Right renal cortex interstitium (tissue), 3 donors: ENCODE measurements around the gene SLC11A1. TPM values are rescaled to one million over a fixed set of nuclear protein-coding genes. Genes with fewer than 3 reads are reported as not detected.

Experiments used
- DNase-seq, 3 donors: peaks; one replicate each; pipeline ENCODE4 v3.0.0-alpha.2; 2013; ENCODE audit warnings: low read depth in 3 of 3, low spot score in 2 of 3
- polyA plus RNA-seq, 3 donors: library from polyadenylated mRNA; unstranded; fragments of 120-200 nt; gene quantifications; one replicate each; pipeline ENCODE4 v1.2.1, GENCODE V29; 2013; ENCODE audit not compliant: insufficient read length in 3 of 3

Gene SLC11A1
- polyA plus RNA-seq, 3 donors, result 0.56 to 0.98 (median 0.68) TPM

DNA sequence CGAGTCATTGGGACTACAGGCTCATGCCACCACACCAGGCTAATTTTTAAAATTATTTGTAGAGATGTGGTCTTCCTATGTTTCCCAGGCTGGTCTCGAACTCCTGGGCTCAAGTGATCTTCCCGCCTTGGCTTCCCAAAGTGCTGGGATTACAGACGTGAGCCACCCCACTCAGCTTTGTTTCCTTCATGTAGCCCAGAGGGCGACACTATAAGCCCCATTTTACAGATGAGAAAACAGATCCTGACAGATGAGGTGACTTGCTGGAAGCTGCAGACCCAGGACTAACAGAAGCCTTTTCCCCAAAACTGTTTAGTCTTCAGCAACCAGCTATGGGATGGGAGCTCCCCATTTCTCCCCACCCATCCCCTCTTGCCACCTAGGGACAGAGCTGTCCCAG, 10.4 kb downstream of the SLC11A1 start:
- no peak for DNase-seq

DNA sequence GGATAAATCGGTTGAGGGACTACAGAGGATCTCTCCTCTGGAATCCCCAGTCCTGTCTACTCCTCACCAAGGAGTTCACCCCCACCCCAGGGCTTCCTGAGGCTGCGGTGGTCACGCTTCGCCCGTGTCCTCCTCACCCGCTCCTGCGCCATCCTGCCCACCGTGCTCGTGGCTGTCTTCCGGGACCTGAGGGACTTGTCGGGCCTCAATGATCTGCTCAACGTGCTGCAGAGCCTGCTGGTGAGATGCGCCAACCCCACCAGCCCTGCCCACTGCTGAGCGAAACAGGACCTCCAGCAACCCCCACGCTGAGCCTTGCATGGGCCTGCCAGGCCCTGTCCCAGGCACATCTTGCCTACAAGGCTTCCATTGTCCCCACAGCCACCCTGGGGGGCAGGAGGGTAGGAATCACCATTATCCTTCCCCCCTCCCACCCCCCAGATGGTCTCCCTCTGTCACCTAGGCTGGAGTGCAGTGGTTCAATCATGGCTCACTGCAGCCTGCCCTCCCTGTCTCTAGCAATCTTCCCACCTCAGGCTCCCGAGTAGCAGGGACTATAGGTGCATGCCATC, 10.9 kb downstream of the SLC11A1 start:
- DNase-seq, result no peak

DNA sequence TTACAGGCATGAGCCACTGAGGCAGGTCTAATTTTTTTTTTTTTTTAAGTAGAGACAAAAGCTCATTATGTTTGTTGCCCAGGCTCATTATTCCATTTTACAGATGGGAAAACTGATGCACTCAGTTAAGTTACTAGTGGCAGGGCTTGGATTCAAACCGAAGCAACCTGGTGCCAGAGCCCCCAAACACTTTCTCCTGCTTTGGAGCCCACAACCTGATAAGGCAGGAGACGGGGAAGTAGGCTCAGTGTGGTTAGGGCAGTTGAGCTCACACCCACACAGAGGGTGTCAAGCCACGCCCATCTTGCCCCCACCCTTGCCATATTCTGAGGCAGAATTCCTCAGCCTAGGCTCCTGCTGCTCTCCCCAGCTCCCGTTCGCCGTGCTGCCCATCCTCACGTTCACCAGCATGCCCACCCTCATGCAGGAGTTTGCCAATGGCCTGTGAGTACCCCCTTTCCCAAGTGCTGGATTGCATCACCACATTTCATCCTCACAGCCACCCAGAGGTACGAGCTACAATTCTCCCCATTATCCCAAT, 11.7 kb downstream of the SLC11A1 start:
- no peak for DNase-seq

DNA sequence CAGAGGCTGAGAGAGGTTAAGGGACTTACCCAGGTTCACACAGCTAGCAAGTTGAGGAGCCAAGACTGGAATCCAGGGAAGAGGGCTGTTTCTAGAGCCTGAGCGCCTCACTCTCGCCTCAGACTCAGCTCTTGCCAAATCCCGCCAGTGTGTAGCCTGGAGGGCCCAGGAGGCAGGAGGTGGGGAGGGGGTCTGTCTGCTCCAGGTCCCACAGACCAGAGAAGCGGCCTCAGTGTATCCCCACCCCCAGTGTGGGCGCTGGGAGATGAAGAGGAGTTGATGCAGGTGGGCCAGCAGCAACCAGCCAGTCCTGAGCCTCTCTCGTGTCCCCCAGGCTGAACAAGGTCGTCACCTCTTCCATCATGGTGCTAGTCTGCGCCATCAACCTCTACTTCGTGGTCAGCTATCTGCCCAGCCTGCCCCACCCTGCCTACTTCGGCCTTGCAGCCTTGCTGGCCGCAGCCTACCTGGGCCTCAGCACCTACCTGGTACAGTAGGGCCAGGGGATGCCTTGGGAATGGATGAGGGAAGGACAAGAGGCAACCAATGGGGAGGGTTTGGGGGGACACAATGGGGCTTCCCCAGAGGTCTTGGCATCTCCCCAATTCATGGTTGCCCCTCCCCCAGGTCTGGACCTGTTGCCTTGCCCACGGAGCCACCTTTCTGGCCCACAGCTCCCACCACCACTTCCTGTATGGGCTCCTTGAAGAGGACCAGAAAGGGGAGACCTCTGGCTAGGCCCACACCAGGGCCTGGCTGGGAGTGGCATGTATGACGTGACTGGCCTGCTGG, 12.4 kb downstream of the SLC11A1 start:
- DNase-seq, result no peak

DNA sequence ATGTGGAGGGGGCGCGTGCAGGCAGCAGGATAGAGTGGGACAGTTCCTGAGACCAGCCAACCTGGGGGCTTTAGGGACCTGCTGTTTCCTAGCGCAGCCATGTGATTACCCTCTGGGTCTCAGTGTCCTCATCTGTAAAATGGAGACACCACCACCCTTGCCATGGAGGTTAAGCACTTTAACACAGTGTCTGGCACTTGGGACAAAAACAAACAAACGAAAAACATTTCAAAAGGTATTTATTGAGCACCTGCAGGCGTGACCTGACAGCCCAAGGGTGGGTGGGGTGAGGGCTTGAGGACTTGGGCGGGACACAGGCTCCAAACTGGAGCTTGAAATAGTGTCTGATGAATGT, 13.0 kb downstream of the SLC11A1 start:
- DNase-seq, result no peak

DNA sequence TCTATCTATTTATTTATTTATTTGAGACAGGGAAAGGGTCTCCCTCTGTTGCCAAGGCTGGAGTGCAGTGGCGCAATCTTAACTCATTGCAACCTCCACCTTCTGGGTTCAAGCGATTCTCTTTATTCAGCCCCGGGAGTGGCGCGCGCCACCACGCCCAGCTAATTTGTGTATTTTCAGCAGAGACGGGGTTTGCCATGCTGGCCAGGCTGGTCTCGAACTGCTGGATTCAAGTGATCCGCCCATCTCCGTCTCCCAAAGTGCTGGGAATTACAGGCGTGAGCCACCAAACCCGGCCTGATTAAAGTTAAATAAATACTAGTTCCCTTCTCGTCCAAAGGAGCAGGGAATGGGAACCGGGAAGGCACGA, 13.4 kb downstream of the SLC11A1 start:
- DNase-seq, result no peak

DNA sequence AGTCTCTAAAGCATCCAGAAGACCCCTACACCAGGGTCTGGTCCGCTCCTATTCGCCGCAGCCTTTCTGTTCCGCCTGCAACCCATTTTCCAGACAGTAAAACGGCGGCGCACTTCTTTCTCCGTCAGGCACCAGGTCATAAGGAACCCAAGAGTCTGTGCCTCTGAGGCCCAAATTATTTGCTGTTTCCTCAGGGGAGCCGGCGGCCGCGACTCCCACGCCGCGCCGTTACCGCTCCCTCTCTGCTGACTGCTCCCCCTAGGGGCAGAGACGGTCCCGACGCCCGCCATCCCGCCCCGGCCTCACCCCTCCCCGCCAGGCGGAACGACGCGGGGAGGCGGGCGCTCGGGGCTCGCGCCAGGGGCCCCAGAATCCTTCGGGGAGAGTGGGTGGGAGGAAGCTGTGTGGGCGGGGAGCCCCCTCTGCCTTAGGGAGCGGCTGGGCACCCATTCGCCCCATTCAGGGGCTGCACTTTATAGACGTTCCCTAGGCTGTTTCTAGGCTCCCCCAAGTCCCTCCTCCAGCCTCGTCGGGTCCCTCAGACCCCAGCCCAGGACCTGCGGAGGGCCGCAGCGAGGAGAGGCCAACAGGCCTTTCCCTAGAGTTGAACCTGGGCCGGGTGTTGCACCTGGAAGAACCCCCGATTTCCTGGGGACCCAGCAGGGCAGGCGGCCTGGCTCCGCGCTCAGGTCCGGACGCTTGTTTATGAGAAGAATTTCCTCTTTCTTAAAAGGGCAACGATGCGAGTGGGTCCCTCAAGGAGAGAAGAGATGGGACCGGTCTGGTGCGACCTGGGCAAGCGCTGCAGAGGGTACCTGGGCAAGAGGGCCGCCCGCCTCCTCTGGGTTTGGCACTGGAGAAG, 14.0 kb downstream of the SLC11A1 start:
- peak; percentile 92 to 97 (median 95) for DNase-seq

DNA sequence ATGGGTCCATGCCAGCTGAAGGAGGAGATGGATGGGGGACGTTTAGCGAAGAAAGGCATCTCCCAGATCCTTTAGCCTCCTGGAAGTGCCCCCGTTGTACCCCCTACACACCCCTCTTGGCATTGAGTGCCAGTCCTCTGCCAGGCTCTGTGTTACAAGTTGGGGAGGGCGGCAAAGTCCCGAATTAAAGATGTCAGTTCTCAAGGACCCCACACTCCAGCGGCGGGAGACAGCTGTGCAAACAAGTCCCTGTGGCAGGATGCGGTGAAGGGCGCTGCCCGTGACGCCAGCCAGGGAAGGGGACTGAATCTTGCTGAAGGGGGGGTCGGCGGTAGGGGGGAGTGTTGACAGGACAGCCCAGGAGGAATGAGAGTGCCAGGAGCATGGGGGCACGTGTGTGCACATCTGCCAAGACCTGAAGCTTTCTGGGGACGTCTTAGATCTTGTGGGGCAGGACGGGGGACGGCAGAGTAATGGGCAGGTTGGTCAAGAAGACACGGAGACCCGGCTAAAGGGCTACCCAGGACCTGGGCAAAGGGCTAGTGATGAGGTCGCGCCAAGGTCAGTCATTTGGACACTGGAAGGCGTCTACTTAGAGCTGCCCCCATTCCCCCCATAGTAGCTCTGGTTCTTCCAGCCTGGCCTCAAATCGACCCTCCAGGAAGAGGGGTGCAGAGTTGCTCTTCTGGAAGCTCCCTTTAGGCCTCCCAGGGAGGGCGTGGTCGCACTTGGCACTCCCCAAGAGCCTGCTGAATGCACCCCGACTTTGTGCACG, 14.8 kb downstream of the SLC11A1 start:
- peak in 1 of 3 donors; percentile 57 for DNase-seq

DNA sequence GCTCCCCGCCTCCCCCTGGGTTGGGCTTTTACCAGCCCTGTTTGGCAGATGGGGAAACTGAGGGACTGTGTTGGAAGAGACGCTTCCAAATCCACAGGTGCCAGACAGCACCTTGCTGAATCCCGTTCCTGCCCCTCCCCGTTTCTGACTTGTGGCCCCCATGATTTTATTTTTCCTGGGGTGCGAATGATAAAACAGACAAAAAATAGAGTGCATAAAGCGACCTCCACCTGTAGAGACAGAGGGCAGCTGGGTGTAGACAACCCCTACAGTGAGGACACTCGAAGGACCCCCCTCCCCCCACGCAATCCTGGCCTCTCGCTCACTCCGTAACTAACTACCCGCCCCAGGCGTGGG, 15.4 kb downstream of the SLC11A1 start:
- DNase-seq, result no peak

DNA sequence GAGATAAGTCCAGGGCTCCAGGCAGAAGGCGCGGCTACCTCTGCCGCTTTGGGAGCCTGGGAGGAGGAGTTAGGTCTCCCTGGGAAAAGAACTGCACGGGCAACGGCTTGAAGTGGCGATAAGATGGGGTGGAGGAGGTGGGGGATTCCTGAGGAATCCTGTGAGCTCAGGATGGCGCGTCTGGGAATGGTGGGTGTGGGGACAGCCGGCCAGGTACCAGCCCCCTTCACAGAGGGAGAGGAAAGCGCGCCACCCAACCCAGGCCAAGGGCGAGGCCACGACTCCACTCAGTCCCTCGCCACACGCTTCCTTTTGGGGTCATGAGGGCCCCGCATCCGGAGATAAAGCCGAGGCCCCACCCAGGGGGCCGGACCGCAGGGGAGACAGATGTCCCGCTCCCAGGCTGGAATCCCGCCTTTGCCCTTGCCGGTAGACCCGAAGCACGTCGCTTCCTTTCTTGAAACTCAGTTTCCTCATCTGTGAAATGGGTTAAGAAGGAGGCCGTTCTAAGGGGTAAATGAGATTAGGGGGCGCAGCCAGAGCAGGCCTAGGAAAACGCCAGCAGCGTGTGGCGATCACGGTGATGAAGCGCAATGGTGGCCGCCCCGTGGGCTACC, 15.9 kb downstream of the SLC11A1 start:
- no peak for DNase-seq

DNA sequence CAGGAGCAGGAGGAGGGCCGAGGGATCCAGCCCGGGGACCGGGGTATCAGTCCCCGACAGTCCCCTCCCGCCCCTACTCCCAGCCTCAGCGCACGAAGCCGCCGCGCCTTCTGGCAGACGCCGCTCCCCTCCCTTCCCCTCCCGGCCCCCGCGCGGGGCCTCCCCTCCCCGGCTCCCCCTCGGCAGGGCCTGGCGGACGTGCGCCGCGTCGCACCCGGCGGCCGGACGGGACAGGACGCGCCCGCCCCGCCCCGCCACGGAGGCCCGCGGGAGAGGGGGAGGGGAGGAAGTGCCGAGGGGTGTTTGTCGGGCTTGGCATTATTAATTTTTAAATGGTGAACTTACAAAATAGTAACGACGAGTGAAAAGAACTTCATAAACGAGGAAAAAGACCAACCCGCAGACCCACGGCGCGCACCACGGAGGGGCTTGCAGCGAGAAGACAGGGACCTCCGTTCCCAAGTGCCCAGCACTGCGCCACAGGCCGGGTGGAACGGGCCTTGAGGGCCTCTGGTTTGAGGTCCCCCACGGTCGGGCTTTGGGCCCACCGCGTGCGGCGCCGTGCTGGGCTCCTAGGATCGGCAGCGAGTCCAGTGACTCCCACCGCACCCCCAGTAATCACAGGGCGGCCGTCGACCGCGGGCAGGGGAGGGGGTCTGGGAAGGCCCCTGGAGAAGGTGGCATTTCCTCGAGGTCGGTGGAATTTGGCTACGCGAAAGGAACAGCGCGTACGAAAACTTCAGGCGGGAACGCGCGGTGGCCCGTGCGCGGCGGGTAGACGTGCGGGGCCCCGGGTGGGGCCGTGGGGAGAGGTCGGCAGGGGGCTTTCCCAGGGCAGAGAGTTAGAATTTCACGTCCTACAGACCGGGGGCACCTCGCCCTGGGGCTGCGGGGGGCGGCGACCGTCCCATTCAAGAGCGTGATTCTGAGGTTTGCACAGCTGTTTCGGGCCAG, 16.6 kb downstream of the SLC11A1 start:
- no peak for DNase-seq

DNA sequence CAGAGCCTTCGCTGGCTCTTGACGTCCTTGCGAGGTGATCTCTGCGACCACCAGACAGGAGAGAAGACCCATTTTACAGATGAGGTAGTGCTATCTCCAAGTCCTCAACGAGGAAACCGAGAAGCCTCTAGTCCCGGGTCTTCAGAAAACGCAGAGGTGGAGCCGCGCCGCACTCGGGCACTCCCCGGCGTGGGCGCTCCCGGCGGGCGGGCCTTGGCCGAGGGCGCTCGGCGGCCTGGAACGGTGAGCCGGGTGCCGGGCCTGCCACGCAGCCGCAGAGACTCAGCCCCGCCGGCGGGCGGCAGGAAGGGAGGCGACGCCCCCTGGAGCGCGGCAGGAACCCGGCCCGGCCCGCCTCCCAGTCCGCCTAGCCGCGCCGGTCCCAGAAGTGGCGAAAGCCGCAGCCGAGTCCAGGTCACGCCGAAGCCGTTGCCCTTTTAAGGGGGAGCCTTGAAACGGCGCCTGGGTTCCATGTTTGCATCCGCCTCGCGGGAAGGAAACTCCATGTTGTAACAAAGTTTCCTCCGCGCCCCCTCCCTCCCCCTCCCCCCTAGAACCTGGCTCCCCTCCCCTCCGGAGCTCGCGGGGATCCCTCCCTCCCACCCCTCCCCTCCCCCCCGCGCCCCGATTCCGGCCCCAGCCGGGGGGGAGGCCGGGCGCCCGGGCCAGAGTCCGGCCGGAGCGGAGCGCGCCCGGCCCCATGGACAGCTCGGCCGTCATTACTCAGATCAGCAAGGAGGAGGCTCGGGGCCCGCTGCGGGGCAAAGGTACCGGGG, 17.5 kb downstream of the SLC11A1 start, which contains the start of gene CTDSP1:
Gene CTDSP1, plus strand, starts transcription at position 478 of the 776 bp plus-strand sequence. Its CDS starts 223 bp downstream, at position 701.
- DNase-seq, result peak; percentile 91 to 99 (median 92)

DNA sequence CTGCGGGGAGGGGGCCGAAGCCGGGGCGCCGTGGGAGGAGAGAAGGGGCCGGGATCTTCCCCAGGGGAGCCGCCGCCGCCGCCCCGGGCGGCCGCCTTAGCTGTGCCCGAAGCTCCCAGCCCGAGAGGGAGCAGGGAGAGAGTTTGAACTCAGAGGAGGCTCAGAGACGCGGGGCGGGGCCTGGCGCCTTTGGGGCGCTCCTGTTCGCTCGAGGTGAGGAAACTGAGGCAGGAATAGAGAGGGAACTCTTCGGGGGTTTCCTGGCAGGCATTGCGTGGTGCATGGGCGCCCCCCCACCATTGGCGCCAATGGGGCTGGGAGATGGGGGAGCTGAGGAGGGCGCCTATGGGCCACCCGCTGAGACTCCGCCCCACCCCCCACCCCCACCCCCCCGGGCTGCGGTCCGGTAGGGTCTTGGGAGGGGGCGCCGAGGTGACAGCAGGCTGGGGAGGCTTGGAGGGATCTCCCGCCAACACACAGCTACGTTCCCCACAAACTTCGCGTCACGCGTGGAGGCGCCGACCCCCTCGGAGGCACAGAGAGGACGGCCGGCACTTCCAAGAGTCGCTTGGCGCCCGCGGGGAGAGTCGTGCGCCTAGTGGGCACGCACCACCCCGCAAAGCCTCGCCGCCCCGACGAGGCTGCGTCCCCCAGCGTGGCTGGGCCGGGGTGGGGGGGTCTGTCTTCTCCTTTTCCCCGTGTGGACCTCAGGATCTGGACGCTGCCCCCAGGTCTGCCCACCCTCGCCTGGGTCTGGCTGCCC, 18.3 kb downstream of the SLC11A1 start:
- DNase-seq, result no peak

DNA sequence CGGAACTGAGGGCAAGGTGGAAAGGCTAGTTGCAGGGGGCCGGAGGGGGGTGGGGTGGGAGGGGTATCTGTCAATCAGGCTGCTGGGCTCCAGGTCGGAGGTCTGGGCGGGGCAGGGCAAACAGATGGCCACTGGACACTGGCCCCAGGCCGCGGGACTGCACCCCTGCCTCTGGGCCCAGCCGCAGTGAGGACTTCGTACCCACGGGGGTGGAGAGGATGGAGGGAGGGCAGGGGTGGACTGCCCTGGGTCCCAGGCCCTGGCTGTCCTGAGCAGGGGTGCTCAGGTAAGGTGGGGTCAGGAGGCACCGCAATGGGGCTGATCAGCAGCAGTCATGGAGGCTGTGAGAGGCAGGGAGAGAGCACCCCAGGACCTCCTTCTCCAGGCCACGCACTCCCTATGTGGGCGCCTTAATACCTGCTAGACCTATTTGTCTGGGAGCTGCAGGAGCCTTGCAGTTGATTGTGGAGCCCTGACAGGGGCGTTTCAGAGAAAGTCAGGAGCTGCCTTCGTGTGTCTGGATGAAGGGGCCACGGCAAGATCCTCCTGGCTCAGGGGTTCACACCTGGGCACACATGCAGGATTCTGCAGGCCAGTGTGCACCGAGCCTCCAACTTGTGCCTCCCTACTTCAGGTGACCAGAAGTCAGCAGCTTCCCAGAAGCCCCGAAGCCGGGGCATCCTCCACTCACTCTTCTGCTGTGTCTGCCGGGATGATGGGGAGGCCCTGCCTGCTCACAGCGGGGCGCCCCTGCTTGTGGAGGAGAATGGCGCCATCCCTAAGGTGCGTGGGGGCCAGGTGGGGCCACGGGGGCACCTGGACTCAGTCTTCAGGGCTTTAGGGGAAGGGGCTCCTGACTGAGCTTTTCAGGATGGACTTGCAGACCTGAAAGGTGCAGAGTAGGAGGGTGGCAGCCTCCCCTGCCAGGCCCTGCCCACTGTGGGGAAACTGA, 19.1 kb downstream of the SLC11A1 start:
- DNase-seq, result no peak

DNA sequence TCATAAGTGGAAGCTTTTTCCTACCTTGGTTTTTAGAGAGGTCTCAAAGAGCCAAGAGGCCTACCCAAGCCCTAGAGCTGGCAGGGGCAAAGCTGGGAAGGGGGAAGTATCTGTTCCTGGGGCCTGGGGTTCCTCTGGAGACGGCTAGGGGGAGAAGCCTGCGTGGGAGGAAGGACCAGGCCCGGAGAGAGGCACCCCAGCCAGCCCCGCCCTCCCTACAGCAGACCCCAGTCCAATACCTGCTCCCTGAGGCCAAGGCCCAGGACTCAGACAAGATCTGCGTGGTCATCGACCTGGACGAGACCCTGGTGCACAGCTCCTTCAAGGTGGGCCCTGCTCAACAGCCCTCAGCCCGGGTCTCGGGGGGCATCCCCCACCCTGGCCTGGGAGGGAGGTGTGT, 19.8 kb downstream of the SLC11A1 start:
- DNase-seq, result no peak

DNA sequence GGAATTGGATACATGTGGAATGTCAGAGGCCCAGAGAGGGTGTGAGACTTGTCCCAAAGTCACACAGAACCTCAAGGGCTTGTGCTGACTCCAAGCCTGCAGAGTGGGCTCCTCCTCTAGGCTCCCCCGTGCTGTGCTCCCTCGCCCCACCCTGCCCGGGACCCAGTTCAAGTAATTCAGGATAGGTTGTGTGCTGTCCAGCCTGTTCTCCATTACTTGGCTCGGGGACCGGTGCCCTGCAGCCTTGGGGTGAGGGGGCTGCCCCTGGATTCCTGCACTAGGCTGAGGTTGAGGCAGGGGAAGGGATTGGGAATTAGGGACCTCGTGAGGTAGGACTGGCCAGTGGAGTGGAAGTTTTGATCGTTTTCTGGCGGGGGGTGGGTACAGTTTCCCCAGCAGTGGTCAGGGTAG, 20.4 kb downstream of the SLC11A1 start:
- no peak for DNase-seq
